H1 (cell line): ENCODE data around the gene SLC5A10. TPM values are rescaled to one million over a fixed set of nuclear protein-coding genes. Genes with fewer than 3 reads are reported as not detected.
A peak's percentile ranks its signal among the peaks of the same experiment; 100 is the strongest.
"Not testable (repeated sequence)": the region's sequence is repeated elsewhere in the genome, so short reads cannot be mapped to it uniquely, and the experiment has no call there.

Experiments
- CTCF ChIA-PET: fragments of 300-600 bp; sonication (Branson Sonifier 250); formaldehyde crosslinking; loops from one replicate; lab custom pipeline; 2021; ENCODE audit not compliant: partially characterized antibody; lab: Charles Lee
- POLR2A ChIA-PET: fragments of 300-600 bp; sonication (Branson Sonifier 250); formaldehyde crosslinking; loops from one replicate; lab custom pipeline; 2021; ENCODE audit warnings: inconsistent platforms; ENCODE audit not compliant: partially characterized antibody; lab: Charles Lee
- DNase-seq, 2 experiments: peaks; one replicate each; pipeline versions ENCODE4 v3.0.0 to v3.0.0-alpha.2; 2010 to 2022; ENCODE audit warnings: low spot score in 2 of 2, low read depth in 1 of 2, mixed read lengths in 1 of 2
- FAIRE-seq: peaks from 2 replicates; lab custom pipeline; 2011; peaks lifted over from hg19 to GRCh38; lab: Jason Lieb, UNC
- H2AFZ ChIP-seq: 2 replicates; pipeline ENCODE4 v1.8.1; 2012; ENCODE audit warnings: low read length, inconsistent platforms
- H2AK5ac ChIP-seq: 2 replicates; pipeline ENCODE4 v1.6.1; 2013; ENCODE audit warnings: low read depth, low read length
- H2BK120ac ChIP-seq: replicated peaks from 2 replicates; pipeline ENCODE3; 2013; ENCODE audit warnings: low read depth, low read length, inconsistent platforms
- H2BK12ac ChIP-seq: 2 replicates; pipeline ENCODE4 v1.6.1; 2013; ENCODE audit warnings: low read depth, low read length
- H2BK15ac ChIP-seq: 2 replicates; pipeline ENCODE4 v1.6.1; 2013; ENCODE audit warnings: low read length
- H2BK20ac ChIP-seq: 2 replicates; pipeline ENCODE4 v1.6.1; 2013; ENCODE audit warnings: low read length
- H2BK5ac ChIP-seq: 2 replicates; pipeline ENCODE4 v1.6.1; 2013; ENCODE audit warnings: low read depth, low read length
- H3K14ac ChIP-seq: 2 replicates; pipeline ENCODE4 v1.6.1; 2013; ENCODE audit warnings: inconsistent platforms; ENCODE audit not compliant: insufficient read length
- H3K18ac ChIP-seq: 2 replicates; pipeline ENCODE4 v1.6.1; 2013; ENCODE audit warnings: low read length; ENCODE audit errors: extremely low read depth
- H3K23ac ChIP-seq: 2 replicates; pipeline ENCODE4 v1.6.1; 2013; ENCODE audit warnings: inconsistent platforms; ENCODE audit not compliant: insufficient read length
- H3K23me2 ChIP-seq: 2 replicates; pipeline ENCODE4 v1.6.1; 2013; ENCODE audit warnings: low read depth, low read length
- H3K27ac ChIP-seq: 2 replicates; pipeline ENCODE4 v1.6.1; 2011; ENCODE audit warnings: low read depth, low read length, inconsistent platforms
- H3K27me3 ChIP-seq, 4 experiments: replicated peaks in 1 of 4; 1 replicate in 1 of 4; 2 replicates in 3 of 4; pipeline versions ENCODE4 v1.6.1 to v1.8.1; 2011 to 2013; ENCODE audit warnings: low read length in 3 of 4, mild to moderate bottlenecking in 3 of 4, inconsistent platforms in 2 of 4, mixed read lengths in 2 of 4, moderate library complexity in 1 of 4; ENCODE audit not compliant: control insufficient read depth in 3 of 4, insufficient read depth in 3 of 4; ENCODE audit errors: extremely low read depth in 1 of 4
- H3K36me3 ChIP-seq, 4 experiments: 2 replicates each; pipeline versions ENCODE4 v1.6.1 to v1.8.1; 2011 to 2013; ENCODE audit warnings: mild to moderate bottlenecking in 4 of 4, low read length in 3 of 4, moderate library complexity in 2 of 4, control low read depth in 1 of 4, inconsistent platforms in 1 of 4; ENCODE audit not compliant: insufficient read depth in 4 of 4, control insufficient read depth in 2 of 4
- H3K4ac ChIP-seq: replicated peaks from 2 replicates; pipeline ENCODE3; 2013; ENCODE audit warnings: low read length, low read depth, mixed read lengths, inconsistent platforms; ENCODE audit not compliant: insufficient read length
- H3K4me1 ChIP-seq, 4 experiments: replicated peaks in 1 of 4; 1 replicate in 1 of 4; 2 replicates in 3 of 4; pipeline versions ENCODE4 v1.6.1 to v1.8.1; 2011 to 2013; ENCODE audit warnings: low read length in 3 of 4, inconsistent platforms in 2 of 4, mixed read lengths in 1 of 4; ENCODE audit not compliant: insufficient read depth in 4 of 4, control insufficient read depth in 3 of 4
- H3K4me2 ChIP-seq, 2 experiments: 2 replicates each; pipeline versions ENCODE4 v1.6.1 to v1.8.1; 2011 to 2013; ENCODE audit warnings: low read depth in 2 of 2, low read length in 2 of 2, control low read depth in 1 of 2, inconsistent platforms in 1 of 2, mild to moderate bottlenecking in 1 of 2; ENCODE audit not compliant: insufficient read depth in 1 of 2
- H3K4me3 ChIP-seq, 4 experiments: fragments of 200-600, 300-600 bp in 1 of 4; sonication (generic), shearing (Covaris generic), sonication (Bioruptor Twin) in 1 of 4; 2 replicates each; pipeline versions ENCODE4 v1.5.1 to v1.8.1; 2011 to 2016; ENCODE audit warnings: low read length in 4 of 4, low read depth in 3 of 4, control low read depth in 2 of 4, inconsistent platforms in 2 of 4, mild to moderate bottlenecking in 2 of 4, mixed read lengths in 1 of 4, moderate library complexity in 1 of 4; ENCODE audit not compliant: insufficient read depth in 2 of 4; ENCODE audit errors: extremely low read depth in 1 of 4
- H3K56ac ChIP-seq: replicated peaks from 2 replicates; pipeline ENCODE3; 2013; ENCODE audit warnings: low read depth, mild to moderate bottlenecking, mixed read lengths, low read length, inconsistent platforms; ENCODE audit not compliant: insufficient read length
- H3K79me1 ChIP-seq: 2 replicates; pipeline ENCODE4 v1.6.1; 2013; ENCODE audit warnings: low read depth, low read length, control low read depth
- H3K79me2 ChIP-seq, 2 experiments: 2 replicates each; pipeline versions ENCODE4 v1.6.1 to v1.8.1; 2012 to 2013; ENCODE audit warnings: low read length in 2 of 2, mild to moderate bottlenecking in 2 of 2, inconsistent platforms in 1 of 2; ENCODE audit not compliant: insufficient read depth in 2 of 2, control insufficient read depth in 1 of 2
- H3K9ac ChIP-seq, 4 experiments: replicated peaks in 1 of 4; 1 replicate in 1 of 4; 2 replicates in 3 of 4; pipeline versions ENCODE4 v1.6.1 to v1.8.1; 2011 to 2013; ENCODE audit warnings: low read depth in 3 of 4, low read length in 3 of 4, control low read depth in 2 of 4, mild to moderate bottlenecking in 2 of 4, moderate library complexity in 2 of 4, inconsistent platforms in 1 of 4; ENCODE audit errors: extremely low read depth in 1 of 4
- H3K9me3 ChIP-seq, 2 experiments: 2 replicates each; pipeline versions ENCODE4 v1.6.1 to v1.8.1; 2012 to 2013; ENCODE audit warnings: mild to moderate bottlenecking in 2 of 2, moderate library complexity in 2 of 2, control low read depth in 1 of 2, inconsistent platforms in 1 of 2, low read depth in 1 of 2, low read length in 1 of 2, mixed read lengths in 1 of 2; ENCODE audit not compliant: insufficient read depth in 2 of 2
- H4K20me1 ChIP-seq, 2 experiments: replicated peaks in 1 of 2; 2 replicates each; pipeline versions ENCODE3 to v1.8.1; 2011 to 2013; ENCODE audit warnings: inconsistent platforms in 2 of 2, low read length in 2 of 2, mild to moderate bottlenecking in 1 of 2; ENCODE audit not compliant: insufficient read depth in 2 of 2, control insufficient read depth in 1 of 2
- H4K5ac ChIP-seq: 2 replicates; pipeline ENCODE4 v1.6.1; 2013; ENCODE audit warnings: low read length, low read depth, mixed read lengths, inconsistent platforms; ENCODE audit not compliant: insufficient read length
- H4K8ac ChIP-seq: 2 replicates; pipeline ENCODE4 v1.8.0; 2013; ENCODE audit warnings: mild to moderate bottlenecking, moderate library complexity, low read length, inconsistent platforms; ENCODE audit not compliant: insufficient read depth; ENCODE audit errors: extremely low read depth
- H4K91ac ChIP-seq: replicated peaks from 2 replicates; pipeline ENCODE3; 2013; ENCODE audit warnings: low read length, mixed read lengths, inconsistent platforms; ENCODE audit not compliant: insufficient read length
- TAF7 ChIP-seq: optimal IDR thresholded peaks from 2 replicates; pipeline ENCODE3; 2011; ENCODE audit warnings: low read depth, mild to moderate bottlenecking, inconsistent platforms, low read length, moderate library complexity, borderline replicate concordance
- WGBS, 2 experiments: shearing (Covaris generic) in 1 of 2; methylation state at CpG; one replicate each; pipeline versions ENCODE4 v1.1.6 to v1.1.7; 2013 to 2015; ENCODE audit warnings: low lambda C conversion rate in 2 of 2, mixed read lengths in 2 of 2, inconsistent platforms in 1 of 2, low coverage in 1 of 2, missing lambda C conversion rate in 1 of 2; ENCODE audit not compliant: insufficient replicate concordance in 2 of 2, insufficient coverage in 1 of 2, insufficient read length in 1 of 2; ENCODE audit errors: extremely low coverage in 1 of 2, missing lambda C conversion rate in 1 of 2; 5-methylcytosine and 5-hydroxymethylcytosine counted together
- polyA plus RNA-seq, 7 experiments: library from polyadenylated mRNA; depleted of rRNA in 3 of 7; stranded (reverse) in 5 of 7; unstranded in 2 of 7; fragments of >200 nt in 5 of 7; fragments of 200-250 nt in 2 of 7; gene quantifications; 1 replicate in 5 of 7; 2 replicates in 1 of 7; 4 replicates in 1 of 7; pipeline versions ENCODE4 v1.2.1 to v1.2.3, GENCODE V29; 2011 to 2013; ENCODE audit warnings: missing spikeins in 2 of 7, mixed read lengths in 2 of 7
- total RNA-seq: library from RNA; stranded (reverse); fragmentation: NEBNext Ultra II Directional; extraction: Animal tissue kit (Norgen Biotek cat#: 25700); gene quantifications from 2 replicates; pipeline ENCODE4 v1.2.1, GENCODE V29; 2021

Gene SLC5A10
- total and polyA plus RNA-seq, 2 of the 8 experiments (the other 6 are each of a cell fraction or from before 2014, with no cell fraction given) = 0.05 to 0.11 TPM

- H2BK120ac ChIP-seq = not testable (repeated sequence)
Observed at GRCh38 chr17:19063326-19063956, 111.5 kb downstream of the SLC5A10 start.

GRCh38 chr17:19064378-19064777 lies 112.4 kb downstream of the SLC5A10 start:
- H3K9ac ChIP-seq, H2BK5ac ChIP-seq, FAIRE-seq, H4K91ac ChIP-seq, H2BK15ac ChIP-seq, POLR2A ChIA-PET, H2AFZ ChIP-seq, H3K36me3 ChIP-seq, H3K27me3 ChIP-seq, H3K23ac ChIP-seq, H3K4ac ChIP-seq, H3K79me2 ChIP-seq, H2AK5ac ChIP-seq, H3K14ac ChIP-seq, H3K56ac ChIP-seq, H2BK20ac ChIP-seq, H2BK12ac ChIP-seq, H3K4me2 ChIP-seq, H3K23me2 ChIP-seq, H3K18ac ChIP-seq, H3K4me3 ChIP-seq, H3K27ac ChIP-seq, H3K79me1 ChIP-seq, H4K5ac ChIP-seq, H4K20me1 ChIP-seq, H3K4me1 ChIP-seq, DNase-seq, H4K8ac ChIP-seq, H3K9me3 ChIP-seq, H2BK120ac ChIP-seq, CTCF ChIA-PET: not testable (repeated sequence)
- no CpG with 5 or more reads among the region's 17 CpGs for WGBS, 2 experiments

More at GRCh38 chr17:19063326-19063956, 111.5 kb downstream of the SLC5A10 start:
- peak; percentile 65 for TF ChIP-seq TAF7
- H3K79me1 ChIP-seq, H3K9me3 ChIP-seq, CTCF ChIA-PET, H2BK20ac ChIP-seq, H2AK5ac ChIP-seq, H4K20me1 ChIP-seq, H2BK5ac ChIP-seq, H3K18ac ChIP-seq, H3K4me3 ChIP-seq, H2BK15ac ChIP-seq, H3K27ac ChIP-seq, H4K5ac ChIP-seq, H3K27me3 ChIP-seq, H4K91ac ChIP-seq, H4K8ac ChIP-seq, H3K4me1 ChIP-seq, H3K9ac ChIP-seq, H3K56ac ChIP-seq, H3K79me2 ChIP-seq, H3K23ac ChIP-seq, H3K4me2 ChIP-seq, H2AFZ ChIP-seq, H3K4ac ChIP-seq, FAIRE-seq, H3K36me3 ChIP-seq, H3K23me2 ChIP-seq, H3K14ac ChIP-seq, H2BK12ac ChIP-seq, POLR2A ChIA-PET: not testable (repeated sequence)
- WGBS, 2 experiments = 2% methylated on average over 9 of the region's 44 CpGs; no CpG with 5 or more reads in 1 of the 2 experiments
- DNase-seq = peak in 1 of 2 experiments; percentile 84
